ENCODE results near the gene C11orf16. TPM values are rescaled to one million over a fixed set of nuclear protein-coding genes. Genes with fewer than 3 reads are reported as not detected.
A peak's percentile ranks its signal among the peaks of the same experiment; 100 is the strongest.

The C11orf16 gene
- total and polyA plus RNA-seq, 9 of the 15 experiments (the other 6 are each of a cell fraction or from before 2014, with no cell fraction given) = not detected

DNA sequence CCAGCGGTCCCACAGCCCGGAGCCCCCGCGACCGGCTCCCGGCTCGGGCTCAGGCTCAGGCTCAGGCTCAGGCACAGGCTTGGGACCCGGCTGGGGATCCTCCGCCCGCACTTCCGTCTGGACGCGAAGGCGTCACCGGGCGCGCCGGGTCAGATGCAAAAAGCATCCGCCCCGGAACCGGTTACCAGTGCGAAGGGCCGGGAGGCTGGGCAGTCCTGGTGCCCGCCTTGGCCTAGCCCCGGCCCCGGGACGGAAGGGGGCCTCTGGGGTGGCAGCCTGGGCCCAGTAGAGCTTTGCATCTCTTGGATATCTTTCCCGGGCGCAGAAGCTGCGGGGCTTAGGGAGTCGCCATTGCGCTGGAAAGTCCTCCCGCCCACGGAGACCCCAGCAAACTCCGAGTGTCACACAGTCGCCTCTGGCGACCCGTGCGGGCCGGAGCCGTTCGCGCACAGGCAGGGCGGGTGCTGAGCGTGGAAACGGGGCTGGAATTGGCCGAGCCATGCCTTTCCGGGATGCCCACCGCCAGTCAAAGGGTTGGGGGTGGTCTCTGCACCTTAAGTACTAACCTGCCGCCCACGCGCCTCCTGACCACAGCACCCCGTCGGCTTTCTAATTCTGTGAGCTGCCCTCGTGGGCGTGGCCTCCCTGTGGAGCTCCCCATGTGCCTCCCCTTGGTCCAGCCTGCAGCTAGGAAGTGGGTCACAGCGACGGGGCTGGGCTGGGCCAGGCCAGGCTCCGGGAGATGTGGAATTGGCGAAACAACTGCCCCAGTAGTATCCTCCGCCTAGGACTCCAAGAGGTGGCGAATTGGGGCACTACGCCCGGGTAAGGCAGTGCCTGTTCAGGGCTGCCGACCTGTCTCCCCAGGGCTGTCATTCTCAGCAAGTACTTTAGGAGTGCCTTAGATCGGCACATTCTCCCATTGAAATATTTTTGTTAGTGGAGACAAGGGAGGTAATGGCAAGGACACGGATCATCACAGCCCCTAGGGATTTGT is 31.9 kb upstream of the C11orf16 start, which contains the start of gene TMEM9B (continued):
- TF ChIP-seq ARID4B (CRISPR knock-in tag; IDR thresholded peaks at IDR 0.05) = peak; percentile 34; the same call in 1 of the 2 replicates
- peak; percentile 29; the same call in 1 of the 2 replicates for TF ChIP-seq RBM14 (IDR thresholded peaks at IDR 0.05; ENCODE audit: borderline replicate concordance, insufficient read depth, low read depth, low read length)
- peak; percentile 66 to 69 for TF ChIP-seq MAZ (CRISPR knock-in tag; conservative IDR thresholded peaks at IDR 0.05 in 1 of 2, IDR thresholded peaks at IDR 0.05 in 1 of 2)
- no peak for TF ChIP-seq ZNF347 (CRISPR knock-in tag; IDR thresholded peaks at IDR 0.05; ENCODE audit: low read depth)
- peak; percentile 80 for TF ChIP-seq PML (IDR thresholded peaks at IDR 0.05; ENCODE audit: low read length)
- 0 out of 2 replicates have a peak, but pooled peaks have one; percentile 60 for TF ChIP-seq ZBTB7A (IDR thresholded peaks at IDR 0.05; ENCODE audit: borderline replicate concordance, control insufficient read depth, low read depth, low read length)
- TF ChIP-seq NR2C1 (IDR thresholded peaks at IDR 0.05) = peak; percentile 98
- peak; percentile 98 for TF ChIP-seq NR2C1 (tag; IDR thresholded peaks at IDR 0.05)
- TF ChIP-seq RREB1 (CRISPR knock-in tag; IDR thresholded peaks at IDR 0.05) = 0 out of 2 replicates have a peak, but pooled peaks have one; percentile 28
- TF ChIP-seq CHD1 (IDR thresholded peaks at IDR 0.05; ENCODE audit: low read length) = peak; percentile 19
- TF ChIP-seq HCFC1 (IDR thresholded peaks at IDR 0.05; ENCODE audit: low read depth, low read length) = peak; percentile 80
- TF ChIP-seq, protein P1, sequence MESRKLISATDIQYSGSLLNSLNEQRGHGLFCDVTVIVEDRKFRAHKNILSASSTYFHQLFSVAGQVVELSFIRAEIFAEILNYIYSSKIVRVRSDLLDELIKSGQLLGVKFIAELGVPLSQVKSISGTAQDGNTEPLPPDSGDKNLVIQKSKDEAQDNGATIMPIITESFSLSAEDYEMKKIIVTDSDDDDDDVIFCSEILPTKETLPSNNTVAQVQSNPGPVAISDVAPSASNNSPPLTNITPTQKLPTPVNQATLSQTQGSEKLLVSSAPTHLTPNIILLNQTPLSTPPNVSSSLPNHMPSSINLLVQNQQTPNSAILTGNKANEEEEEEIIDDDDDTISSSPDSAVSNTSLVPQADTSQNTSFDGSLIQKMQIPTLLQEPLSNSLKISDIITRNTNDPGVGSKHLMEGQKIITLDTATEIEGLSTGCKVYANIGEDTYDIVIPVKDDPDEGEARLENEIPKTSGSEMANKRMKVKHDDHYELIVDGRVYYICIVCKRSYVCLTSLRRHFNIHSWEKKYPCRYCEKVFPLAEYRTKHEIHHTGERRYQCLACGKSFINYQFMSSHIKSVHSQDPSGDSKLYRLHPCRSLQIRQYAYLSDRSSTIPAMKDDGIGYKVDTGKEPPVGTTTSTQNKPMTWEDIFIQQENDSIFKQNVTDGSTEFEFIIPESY (CRISPR knock-in tag; IDR thresholded peaks at IDR 0.05) = peak; percentile 54; the same call in 1 of the 2 replicates

Data from K562 (cell line).